ENCODE measurements around the gene LSM14A. TPM values are rescaled to one million over a fixed set of nuclear protein-coding genes. Genes with fewer than 3 reads are reported as not detected.

Gene LSM14A
- polyA plus RNA-seq, 1 experiment = 97.0 TPM

GRCh38 chr19:34260771-34261173 lies 88.5 kb downstream of the LSM14A start:
- TF ChIP-seq CTCF (IDR thresholded peaks at IDR 0.05; ENCODE audit: low read depth, low read length) = no peak
- ChIA-PET POLR2A (interaction anchor here (0.6 to 3.2 kb wide), 3 partner anchors 9 to 71 kb away, joined by 3 to 35 read pairs (median 10); no protein-coding TSS in a partner anchor), CTCF (interaction anchor here (0.9 to 1.6 kb wide), 3 partner anchors 8 to 26 kb away, joined by 4 to 10 read pairs (median 5); no protein-coding TSS in a partner anchor)
- Histone ChIP-seq H3K27me3 (ENCODE audit: control insufficient read depth, insufficient read depth, low read length) (no peaks in the 10 kb centered on the region), H3K9me3 (ENCODE audit: control insufficient read depth, insufficient read depth, low read length) (no peaks in the 10 kb centered on the region; the same call in 1 of the 2 replicates), H3K4me3 (ENCODE audit: low read depth, low read length) (peak overlapping the region; percentile 39; the same call in 1 of the 2 replicates), H3K27ac (ENCODE audit: low read depth, low read length) (peak overlapping the region; percentile 77)
- no peak for DNase-seq (ENCODE audit: low read depth, low spot score)

GRCh38 chr19:34261334-34262109 lies 89.2 kb downstream of the LSM14A start:
- Histone ChIP-seq H3K9me3 (ENCODE audit: control insufficient read depth, insufficient read depth, low read length) (no peaks in the 10 kb centered on the region), H3K27me3 (ENCODE audit: control insufficient read depth, insufficient read depth, low read length) (no peaks in the 10 kb centered on the region), H3K27ac (ENCODE audit: low read depth, low read length) (peak overlapping the region; percentile 77), H3K4me3 (ENCODE audit: low read depth, low read length) (peak overlapping the region; percentile 39; the same call in 1 of the 2 replicates)
- CTCF ChIA-PET = interaction anchor here (0.5 to 2.1 kb wide), 8 partner anchors 8 to 372 kb away, joined by 3 to 16 read pairs (median 5); no protein-coding TSS in a partner anchor
- POLR2A ChIA-PET = interaction anchor here (0.6 to 3.2 kb wide), 3 partner anchors 8 to 70 kb away, joined by 3 to 35 read pairs (median 10); no protein-coding TSS in a partner anchor
- TF ChIP-seq CTCF (IDR thresholded peaks at IDR 0.05; ENCODE audit: low read depth, low read length) = no peak
- no peak for DNase-seq (ENCODE audit: low read depth, low spot score)

- no peak for TF ChIP-seq CTCF (IDR thresholded peaks at IDR 0.05; ENCODE audit: low read depth, low read length)
- no peaks in the 10 kb centered on the region for H3K27me3 ChIP-seq (ENCODE audit: control insufficient read depth, insufficient read depth, low read length)
- H3K4me3 ChIP-seq (ENCODE audit: low read depth, low read length) = no peak overlapping the region
- no peaks in the 10 kb centered on the region for H3K9me3 ChIP-seq (ENCODE audit: control insufficient read depth, insufficient read depth, low read length)
- DNase-seq (ENCODE audit: low read depth, low spot score) = no peak
- CTCF ChIA-PET = no interaction called here
- H3K27ac ChIP-seq (ENCODE audit: low read depth, low read length) = no peak overlapping the region
- POLR2A ChIA-PET = no interaction called here
Observed at GRCh38 chr19:34263745-34264237, 91.5 kb downstream of the LSM14A start.

GRCh38 chr19:34265221-34265650 lies 92.9 kb downstream of the LSM14A start:
- no peak overlapping the region for H3K4me3 ChIP-seq (ENCODE audit: low read depth, low read length)
- H3K27ac ChIP-seq (ENCODE audit: low read depth, low read length) = no peak overlapping the region
- no peak for TF ChIP-seq CTCF (IDR thresholded peaks at IDR 0.05; ENCODE audit: low read depth, low read length)
- no peak for DNase-seq (ENCODE audit: low read depth, low spot score)
- ChIA-PET POLR2A (no interaction called here), CTCF (interaction anchor here (1.4 kb wide), 1 partner anchor 10 kb away, joined by 5 read pairs; no protein-coding TSS in a partner anchor)
- H3K27me3 ChIP-seq (ENCODE audit: control insufficient read depth, insufficient read depth, low read length) = no peaks in the 10 kb centered on the region
- H3K9me3 ChIP-seq (ENCODE audit: control insufficient read depth, insufficient read depth, low read length) = no peaks in the 10 kb centered on the region

- Histone ChIP-seq H3K27ac (ENCODE audit: low read depth, low read length) (no peak overlapping the region), H3K9me3 (ENCODE audit: control insufficient read depth, insufficient read depth, low read length) (no peaks in the 10 kb centered on the region), H3K4me3 (ENCODE audit: low read depth, low read length) (no peak overlapping the region), H3K27me3 (ENCODE audit: control insufficient read depth, insufficient read depth, low read length) (no peaks in the 10 kb centered on the region)
- ChIA-PET POLR2A (interaction anchor here (2.3 kb wide), 1 partner anchor 8 kb away, joined by 10 read pairs; no protein-coding TSS in a partner anchor), CTCF (interaction anchor here (1.6 kb wide), 1 partner anchor 8 kb away, joined by 10 read pairs; no protein-coding TSS in a partner anchor)
- no peak for TF ChIP-seq CTCF (IDR thresholded peaks at IDR 0.05; ENCODE audit: low read depth, low read length)
- no peak for DNase-seq (ENCODE audit: low read depth, low spot score)
Observed at GRCh38 chr19:34269081-34269480, 96.8 kb downstream of the LSM14A start.

All from AG04450 (cell line).